Esophagus mucosa (tissue), 1 donor: Measurements from ENCODE around the gene MFGE8. TPM values are rescaled to one million over a fixed set of nuclear protein-coding genes. Genes with fewer than 3 reads are reported as not detected.

Experiments
- ATAC-seq: fragments of 200-7000 bp; cut with Tn5 transposase; one replicate; pipeline ENCODE4 v1.9.1; 2020
- total RNA-seq: library from RNA; stranded (reverse); gene quantifications from one replicate; pipeline ENCODE4 v1.2.4, GENCODE V29; 2023
- donor health status: DM: yes; HTN: yes; CAD: no.

The MFGE8 gene
- total RNA-seq, 1 donor from 2014 or later: 43.8 TPM

DNA sequence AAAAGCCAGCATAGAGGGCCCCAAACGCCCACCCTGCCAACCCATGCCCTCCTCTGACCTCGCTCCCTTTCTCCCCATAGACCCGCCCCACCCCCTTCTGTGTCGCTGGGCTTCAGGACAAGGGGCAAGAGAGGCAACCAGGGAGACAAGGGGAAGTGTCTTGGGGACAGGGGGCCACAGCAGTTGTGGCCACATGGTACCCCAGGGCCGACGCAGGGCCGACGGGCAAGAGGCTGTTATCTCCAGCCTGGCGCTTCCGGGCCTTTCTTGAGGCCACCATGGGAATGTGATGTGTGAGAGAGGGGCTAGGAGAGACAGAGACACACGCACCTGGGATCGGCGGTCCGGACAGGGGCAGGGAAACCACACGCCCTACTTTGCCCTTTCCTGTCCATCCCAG is 14.4 kb downstream of the MFGE8 start:
- ATAC-seq: no peak

- ATAC-seq: peak; percentile 89
These were observed 15.6 kb downstream of the MFGE8 start for GRCh38 chr15:88897456-88898194.

GRCh38 chr15:88897142-88897455 is 16.1 kb downstream of the MFGE8 start:
- no peak for ATAC-seq

- no peak for ATAC-seq
These were observed 16.7 kb downstream of the MFGE8 start for GRCh38 chr15:88896333-88897033.

DNA sequence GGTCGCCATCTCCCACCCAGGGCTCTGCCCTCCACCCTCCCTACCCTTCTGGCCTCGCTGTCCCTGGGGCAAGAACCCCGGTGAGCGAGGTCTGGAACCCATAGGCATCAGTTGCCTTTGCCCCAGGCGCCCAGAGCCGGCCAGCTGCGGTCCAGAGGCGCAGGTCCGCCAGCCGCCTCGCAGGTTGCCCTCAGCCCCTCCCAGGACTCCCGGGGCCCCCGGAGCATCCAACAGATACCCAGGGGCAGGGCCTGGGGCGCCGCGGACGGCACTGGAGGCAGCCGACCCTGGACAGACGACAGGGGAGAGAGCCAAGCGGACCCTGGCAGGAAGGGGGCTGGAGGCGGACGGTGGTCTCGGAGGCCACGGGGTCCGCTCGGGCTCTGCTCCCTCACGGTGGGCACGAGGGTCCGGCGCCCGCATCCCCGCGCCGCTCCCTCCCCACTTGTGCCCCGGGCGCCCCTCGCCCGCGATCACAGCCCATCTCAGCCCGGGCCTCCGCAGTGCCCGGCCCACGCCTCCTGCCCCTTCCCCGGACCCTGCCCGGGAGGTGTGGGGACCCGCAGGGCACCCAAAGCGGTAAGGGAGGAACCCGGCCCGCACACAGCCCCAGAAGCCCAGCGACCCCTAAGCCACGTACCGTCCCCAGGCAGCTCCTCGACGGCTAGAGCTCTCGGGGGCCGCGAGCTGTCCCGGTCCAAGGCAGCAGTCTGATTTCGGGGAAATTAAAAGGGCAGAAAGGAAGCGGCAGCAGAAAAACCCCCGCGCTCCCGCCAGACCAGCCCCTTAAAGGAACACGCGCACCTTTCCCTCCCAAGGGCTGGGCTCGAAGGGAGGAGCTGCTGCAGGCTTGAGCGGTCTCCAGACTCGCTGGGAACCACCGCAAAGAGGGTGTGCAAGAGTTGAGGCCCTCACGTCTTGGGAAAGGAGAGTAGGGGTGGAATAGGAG is 18.1 kb downstream of the MFGE8 start, which contains the start of gene HAPLN3:
Gene HAPLN3, minus strand, starts transcription at position 726 of the 949 bp plus-strand sequence. CDS start 8,246 bp downstream, outside the sequence.
- ATAC-seq: peak; percentile 28

DNA sequence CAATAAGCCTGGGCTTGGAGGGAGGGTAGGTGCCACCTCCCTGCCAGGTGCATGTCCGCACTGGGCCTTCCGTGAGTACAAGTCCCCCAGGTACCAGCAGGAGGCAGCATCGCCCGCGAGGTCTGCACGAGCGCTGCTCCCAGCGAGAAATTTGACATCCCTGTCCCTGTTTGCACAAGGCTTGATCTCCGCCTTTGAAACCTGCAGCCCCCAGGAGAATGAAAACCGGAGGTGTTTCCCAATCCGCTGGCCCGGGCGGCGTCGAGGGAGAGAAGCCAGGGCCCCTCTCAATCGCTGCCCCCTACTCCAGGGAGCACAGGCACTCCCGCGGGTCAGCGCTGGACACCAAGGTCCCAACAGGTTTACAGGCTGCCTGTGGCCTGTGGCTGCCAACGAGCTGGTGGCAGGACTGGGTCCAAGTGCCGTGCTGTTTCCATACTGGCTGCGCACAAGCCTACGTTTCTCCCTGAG is 18.8 kb downstream of the MFGE8 start:
- peak; percentile 65 for ATAC-seq

DNA sequence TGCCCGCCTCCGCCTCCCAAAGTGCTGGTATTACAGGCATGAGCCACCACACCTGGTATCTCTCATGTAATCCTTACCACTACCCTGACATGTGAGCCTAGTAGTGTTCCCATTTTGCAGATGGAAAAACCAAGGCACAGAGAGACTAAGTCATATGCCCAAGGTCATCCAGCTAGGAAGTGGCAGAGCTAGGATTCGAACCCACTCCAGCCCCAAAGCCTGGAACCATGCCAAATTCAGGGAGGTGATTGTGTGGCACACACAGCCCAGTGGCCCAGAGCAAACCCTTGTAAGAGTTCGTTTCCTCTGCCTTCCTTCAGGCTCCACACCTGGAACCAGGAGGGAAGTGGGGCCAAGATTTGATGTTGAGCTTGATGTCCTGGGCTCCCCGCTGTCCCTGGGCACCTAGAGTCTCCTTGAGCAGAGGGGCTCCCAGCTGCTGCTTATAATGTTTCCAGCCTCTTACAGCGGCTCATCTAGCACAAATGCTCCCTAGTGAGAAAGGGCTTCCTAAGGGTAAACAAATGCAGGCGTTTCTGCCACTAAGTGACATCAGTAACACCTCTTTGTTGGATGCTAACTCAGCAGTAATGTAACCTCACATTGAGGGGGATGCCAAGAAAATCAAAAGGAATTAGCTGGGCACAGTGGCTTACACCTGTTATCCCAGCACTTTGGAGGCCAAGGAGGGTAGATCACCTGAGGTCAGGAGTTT is 21.5 kb downstream of the MFGE8 start:
- ATAC-seq: no peak

- ATAC-seq: no peak
These were observed 22.7 kb downstream of the MFGE8 start for GRCh38 chr15:88890495-88890894.

DNA sequence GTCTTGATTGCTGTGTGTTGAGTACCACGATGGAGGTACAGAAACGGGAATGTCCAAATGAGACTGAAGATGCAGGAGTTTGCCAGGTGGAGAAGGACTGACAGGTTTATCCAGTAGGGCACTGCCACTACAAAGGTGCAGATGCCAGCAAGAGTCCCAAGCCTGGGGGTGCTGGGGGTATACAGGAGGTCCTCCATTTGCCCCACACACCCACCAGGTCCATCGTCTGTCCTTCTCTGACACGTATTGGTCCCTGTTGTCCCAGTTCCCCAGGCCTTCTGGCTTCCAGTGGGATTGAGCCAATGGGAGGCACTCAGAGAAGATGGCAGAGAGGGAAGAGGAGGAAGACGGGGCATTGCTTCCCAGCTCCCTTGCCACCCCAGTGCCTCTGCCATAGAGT is 24.5 kb downstream of the MFGE8 start:
- no peak for ATAC-seq

DNA sequence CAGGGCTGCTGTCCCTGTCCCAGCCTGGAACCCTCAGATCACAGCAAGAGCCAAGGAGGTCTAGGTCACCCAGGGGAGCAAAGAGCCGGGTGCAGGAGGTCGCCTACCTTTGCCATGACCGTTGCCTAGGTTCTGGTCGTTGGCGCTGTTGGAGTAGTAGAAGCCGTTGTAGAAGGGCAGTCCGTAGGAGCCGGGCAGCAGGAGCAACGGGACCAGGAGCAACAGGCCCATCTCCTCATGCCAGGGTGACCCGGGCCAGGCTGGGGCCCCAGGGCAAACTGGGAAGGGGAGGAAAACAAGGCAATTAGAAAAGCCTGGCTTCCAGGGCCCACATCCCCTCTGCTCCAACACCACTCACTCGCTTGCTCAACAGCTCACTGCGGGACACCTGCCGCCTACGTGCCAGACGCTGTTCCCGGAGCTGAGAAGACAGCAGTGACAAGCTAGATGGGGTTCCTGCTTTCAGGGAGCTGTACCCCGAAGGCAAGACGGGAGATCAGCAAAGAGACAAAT is 26.1 kb downstream of the MFGE8 start:
- no peak for ATAC-seq

DNA sequence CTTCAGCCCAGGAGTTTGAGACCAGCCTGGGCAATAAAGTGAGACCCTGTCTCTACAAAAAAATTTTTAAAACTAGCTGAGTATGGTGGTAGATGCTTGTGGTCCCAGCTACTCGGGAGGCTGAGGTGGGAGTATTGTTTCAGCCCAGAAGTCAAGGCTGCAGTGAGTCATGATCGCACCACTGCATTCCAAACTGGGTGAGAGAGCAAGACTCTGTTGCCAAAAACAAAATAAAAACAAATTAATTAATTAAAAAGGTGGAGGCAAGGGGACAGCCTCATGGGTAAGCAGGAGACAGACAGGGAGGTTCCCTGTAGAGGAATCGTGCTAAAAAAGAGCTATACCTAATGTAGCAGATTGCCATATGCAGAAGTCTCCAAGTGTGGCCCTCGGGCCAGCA is 30.4 kb downstream of the MFGE8 start:
- ATAC-seq: no peak

DNA sequence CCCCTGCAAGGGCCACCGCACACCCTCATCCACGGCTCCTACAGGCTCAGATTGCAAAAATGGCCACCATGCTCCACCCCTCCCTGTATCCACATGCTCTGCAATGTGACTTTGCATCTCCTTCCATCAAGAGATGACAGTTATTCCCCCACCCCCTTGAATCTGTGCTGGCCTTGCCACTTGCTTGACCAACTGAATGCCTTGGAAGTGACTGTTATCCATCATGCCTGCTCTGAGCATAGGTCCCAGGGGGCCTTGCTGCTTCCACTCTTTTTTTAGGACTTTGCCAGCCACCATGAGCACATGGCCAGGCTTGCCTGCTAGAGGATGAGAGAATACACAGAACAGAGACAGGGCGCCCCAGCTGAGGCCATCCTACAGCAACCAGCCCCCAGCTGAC is 31.4 kb downstream of the MFGE8 start:
- ATAC-seq: no peak

DNA sequence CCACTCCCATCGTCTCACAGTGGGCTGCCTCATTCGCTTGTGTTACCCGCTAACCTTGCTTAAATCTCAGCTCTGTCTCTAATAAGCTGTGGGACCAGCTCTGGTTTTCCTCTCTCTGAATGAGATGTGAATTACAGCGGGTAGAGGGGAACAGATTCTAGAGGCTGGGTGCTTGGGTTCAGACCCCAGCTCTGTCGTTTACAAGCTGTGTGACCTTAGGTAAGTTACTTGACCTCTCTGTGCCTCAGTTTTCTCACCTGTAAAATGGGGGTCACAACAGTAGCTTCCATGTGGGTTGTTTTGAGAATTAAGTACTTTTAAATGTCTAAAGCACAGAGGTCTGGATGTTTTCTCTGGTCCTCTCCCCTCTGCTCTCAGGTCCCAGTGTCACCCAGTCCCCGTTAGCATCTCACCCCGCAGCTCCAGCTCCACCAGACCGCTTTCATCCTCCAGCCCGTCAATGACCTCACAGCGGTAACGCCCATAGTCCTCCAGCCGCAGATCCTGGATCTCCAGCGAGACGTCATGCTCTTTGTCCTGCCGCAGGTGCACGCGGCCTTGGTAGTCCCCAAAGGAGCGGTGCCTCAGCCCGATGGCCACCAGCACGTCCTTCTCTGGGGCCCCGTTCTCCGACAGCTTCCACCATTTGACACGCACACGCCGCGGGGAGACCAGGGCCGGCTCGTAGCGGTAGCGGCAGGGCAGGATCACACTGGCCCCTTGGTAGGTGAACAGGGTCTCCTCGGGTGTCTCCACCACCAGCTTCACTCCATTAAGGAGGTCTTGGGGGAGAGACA is 32.0 kb downstream of the MFGE8 start:
- no peak for ATAC-seq

GRCh38 chr15:88878720-88879184 is 34.4 kb downstream of the MFGE8 start:
- peak; percentile 62 for ATAC-seq

- ATAC-seq: no peak
These were observed 35.3 kb downstream of the MFGE8 start for GRCh38 chr15:88877906-88878305.

- ATAC-seq: no peak
These were observed 35.8 kb downstream of the MFGE8 start for GRCh38 chr15:88877415-88877814.

DNA sequence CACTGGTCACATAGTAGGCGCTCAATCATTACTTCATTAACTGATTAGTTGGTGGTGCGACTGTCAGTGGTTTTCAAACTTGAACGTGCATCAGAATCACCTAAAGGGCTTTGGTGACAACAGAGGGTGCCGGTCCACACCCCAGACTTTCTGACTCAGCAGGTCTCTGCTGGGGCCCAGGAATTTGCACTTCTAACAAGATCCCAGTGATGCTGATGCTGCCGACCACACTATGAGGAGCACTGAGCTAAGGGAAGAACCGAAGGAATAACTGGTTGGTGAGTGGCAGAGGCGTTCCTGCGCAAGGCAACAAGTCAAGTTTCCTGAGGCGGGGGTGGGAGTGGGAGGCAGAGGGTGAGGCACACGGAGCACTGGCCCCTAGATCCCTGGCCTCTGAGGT is 36.6 kb downstream of the MFGE8 start:
- no peak for ATAC-seq

GRCh38 chr15:88874684-88875083 is 38.5 kb downstream of the MFGE8 start:
- ATAC-seq: no peak

DNA sequence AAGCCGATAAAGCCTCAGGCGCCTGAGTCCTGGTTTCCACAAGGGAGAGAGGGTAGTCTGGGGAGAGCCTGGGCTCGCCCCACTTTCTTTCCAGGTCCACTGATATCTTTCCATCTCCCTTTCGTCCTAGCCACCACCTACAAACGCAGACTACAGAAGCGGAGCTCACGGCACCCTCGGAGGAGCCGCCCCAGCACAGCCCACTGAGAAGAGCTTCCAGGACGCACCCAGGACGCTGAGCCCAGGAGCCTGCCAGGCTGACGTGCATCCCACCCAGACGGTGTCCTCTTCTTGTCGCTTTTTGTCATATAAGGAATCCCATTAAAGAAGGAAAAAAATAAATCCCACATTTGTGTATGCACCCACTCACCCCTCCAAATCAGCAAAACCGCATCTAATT is 38.9 kb downstream of the MFGE8 start:
- no peak for ATAC-seq

GRCh38 chr15:88873786-88874185 is 39.4 kb downstream of the MFGE8 start:
- ATAC-seq: no peak

- ATAC-seq: no peak
These were observed 40.5 kb downstream of the MFGE8 start for GRCh38 chr15:88872706-88873105.
